ENCODE results near the gene ARID1B. TPM values are rescaled to one million over a fixed set of nuclear protein-coding genes. Genes with fewer than 3 reads are reported as not detected.
"Not testable (repeated sequence)": the region's sequence is repeated elsewhere in the genome, so short reads cannot be mapped to it uniquely, and the experiment has no call there.

ARID1B gene
- total and polyA plus RNA-seq, 9 of the 15 experiments (the other 6 are each of a cell fraction or from before 2014, with no cell fraction given): 12.5 to 50.5 (median 25.8) TPM

DNA sequence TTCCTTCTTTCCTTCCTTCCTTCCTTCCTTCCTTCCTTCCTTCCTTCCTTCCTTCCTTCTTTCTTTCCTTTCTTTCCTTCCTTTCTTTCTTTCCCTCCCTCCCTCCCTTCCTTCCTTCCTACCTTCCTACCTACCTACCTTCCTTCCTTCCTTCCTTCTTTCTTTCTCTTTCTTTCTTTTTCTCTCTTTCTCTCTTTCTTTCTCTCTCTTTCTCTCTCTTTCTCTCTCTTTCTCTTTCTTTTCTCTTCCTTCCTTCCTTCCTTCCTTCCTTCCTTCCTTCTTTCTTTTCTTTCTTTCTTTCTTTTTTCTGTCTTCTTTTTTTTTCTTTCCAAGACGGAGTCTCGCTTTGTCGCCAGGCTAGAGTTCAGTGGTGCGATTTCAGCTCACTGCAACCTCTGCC, 262.5 kb downstream of the ARID1B start:
- in situ Hi-C loops (cut with MboI); ATAC-seq; H3K4me2 ChIP-seq (ENCODE audit: insufficient read depth, low read length); DNase-seq (ENCODE audit: extremely low read depth in 1 of 4, low spot score in 3 of 4); BruUV-seq (replicated peaks); H2AFZ ChIP-seq (ENCODE audit: low read depth, low read length); H3K4me3 ChIP-seq; H3K27me3 ChIP-seq (ENCODE audit: control insufficient read depth in 2 of 2, insufficient read depth in 2 of 2, low read length in 2 of 2); H4K20me1 ChIP-seq (replicated peaks; ENCODE audit: control insufficient read depth, insufficient read depth, low read length); H3K9me3 ChIP-seq (replicated peaks; ENCODE audit: control insufficient read depth, insufficient read depth, low read depth, low read length); FAIRE-seq; H3K4me1 ChIP-seq (replicated peaks in 1 of 2; ENCODE audit: control insufficient read depth in 2 of 2, insufficient read depth in 2 of 2, low read length in 2 of 2); H3K27ac ChIP-seq (ENCODE audit: extremely low read depth, low read depth, low read length); H3K9ac ChIP-seq (ENCODE audit: insufficient read depth in 1 of 2, low read depth in 2 of 2, low read length in 2 of 2); H3K9me1 ChIP-seq (ENCODE audit: control insufficient read depth, insufficient read depth, low read length); CTCF ChIA-PET (ENCODE audit: low intra/inter-chr PET ratio); H3K36me3 ChIP-seq (ENCODE audit: control insufficient read depth, insufficient read depth, low read length): not testable (repeated sequence)
- 93% methylated on average over 4 of the region's 4 CpGs for WGBS (ENCODE audit: insufficient coverage, low coverage, missing lambda C conversion rate)
- intact Hi-C loops (cut with micrococcal nuclease): loop anchor here (10.0 kb wide), 1 partner anchor 115 kb away; no protein-coding TSS in a partner anchor
- H3K79me2 ChIP-seq (ENCODE audit: control insufficient read depth, insufficient read depth, low read length): 0 out of 3 replicates have a peak, but pooled peaks cover 11% of the 10 kb centered on the region
- POLR2A ChIA-PET: interaction anchor here (0.6 to 0.7 kb wide), 2 partner anchors 65 to 1112 kb away, joined by 3 read pairs; no protein-coding TSS in a partner anchor
- TF ChIP-seq, protein P1, sequence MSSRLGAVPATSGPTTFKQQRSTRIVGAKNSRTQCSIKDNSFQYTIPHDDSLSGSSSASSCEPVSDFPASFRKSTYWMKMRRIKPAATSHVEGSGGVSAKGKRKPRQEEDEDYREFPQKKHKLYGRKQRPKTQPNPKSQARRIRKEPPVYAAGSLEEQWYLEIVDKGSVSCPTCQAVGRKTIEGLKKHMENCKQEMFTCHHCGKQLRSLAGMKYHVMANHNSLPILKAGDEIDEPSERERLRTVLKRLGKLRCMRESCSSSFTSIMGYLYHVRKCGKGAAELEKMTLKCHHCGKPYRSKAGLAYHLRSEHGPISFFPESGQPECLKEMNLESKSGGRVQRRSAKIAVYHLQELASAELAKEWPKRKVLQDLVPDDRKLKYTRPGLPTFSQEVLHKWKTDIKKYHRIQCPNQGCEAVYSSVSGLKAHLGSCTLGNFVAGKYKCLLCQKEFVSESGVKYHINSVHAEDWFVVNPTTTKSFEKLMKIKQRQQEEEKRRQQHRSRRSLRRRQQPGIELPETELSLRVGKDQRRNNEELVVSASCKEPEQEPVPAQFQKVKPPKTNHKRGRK (tag; IDR thresholded peaks at IDR 0.05): peak; percentile 61

DNA sequence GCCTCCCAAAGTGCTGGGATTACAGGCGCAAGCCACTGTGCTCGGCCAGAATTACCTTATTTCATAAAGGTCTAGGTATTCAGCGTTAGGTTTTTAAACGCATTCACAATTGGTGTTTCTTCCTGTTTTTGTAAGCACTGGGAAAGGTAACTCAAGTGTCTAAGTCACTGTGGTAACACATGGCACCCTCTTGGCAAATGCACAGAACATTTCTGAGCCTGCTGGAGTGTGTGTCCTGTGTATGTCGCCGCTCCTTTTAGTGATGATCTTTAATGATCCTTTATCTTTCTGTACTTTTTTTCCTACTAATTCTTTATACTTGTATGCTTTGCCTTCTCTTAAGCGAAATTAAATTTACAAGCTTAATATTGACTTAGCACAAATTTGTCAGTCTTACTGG, 263.0 kb downstream of the ARID1B start:
- CTCF ChIA-PET (ENCODE audit: low intra/inter-chr PET ratio): no interaction called here
- no peak for ATAC-seq
- no TSS peak for BruUV-seq (replicated peaks)
- WGBS (ENCODE audit: insufficient coverage, low coverage, missing lambda C conversion rate): 88% methylated on average over 7 of the region's 7 CpGs
- FAIRE-seq: no peak
- Histone ChIP-seq H2AFZ (ENCODE audit: low read depth, low read length) (no peak overlapping the region), H3K27me3 (ENCODE audit: control insufficient read depth in 2 of 2, insufficient read depth in 2 of 2, low read length in 2 of 2) (no peaks in the 10 kb centered on the region), H3K4me1 (replicated peaks in 1 of 2; ENCODE audit: control insufficient read depth in 2 of 2, insufficient read depth in 2 of 2, low read length in 2 of 2) (no peaks in the 10 kb centered on the region; a peak in 2 of 5 replicates), H3K9me1 (ENCODE audit: control insufficient read depth, insufficient read depth, low read length) (no peaks in the 10 kb centered on the region), H3K4me2 (ENCODE audit: insufficient read depth, low read length) (no peak overlapping the region), H3K27ac (ENCODE audit: extremely low read depth, low read depth, low read length) (no peak overlapping the region), H3K36me3 (ENCODE audit: control insufficient read depth, insufficient read depth, low read length) (no peaks in the 10 kb centered on the region), H3K9me3 (replicated peaks; ENCODE audit: control insufficient read depth, insufficient read depth, low read depth, low read length) (no peaks in the 10 kb centered on the region), H4K20me1 (replicated peaks; ENCODE audit: control insufficient read depth, insufficient read depth, low read length) (0 out of 2 replicates have a peak, but pooled peaks cover 5% of the 10 kb centered on the region), H3K9ac (ENCODE audit: insufficient read depth in 1 of 2, low read depth in 2 of 2, low read length in 2 of 2) (no peak overlapping the region), H3K4me3 (no peak overlapping the region), H3K79me2 (ENCODE audit: control insufficient read depth, insufficient read depth, low read length) (0 out of 3 replicates have a peak, but pooled peaks cover 7% of the 10 kb centered on the region)
- TF ChIP-seq GABPA (tag; conservative IDR thresholded peaks at IDR 0.05; ENCODE audit: low read depth) (no peak), HSF4 (CRISPR knock-in tag; IDR thresholded peaks at IDR 0.05; ENCODE audit: borderline replicate concordance) (no peak), NFIX (CRISPR knock-in tag; IDR thresholded peaks at IDR 0.05; ENCODE audit: low read depth) (no peak)
- DNase-seq (ENCODE audit: extremely low read depth in 1 of 4, low spot score in 3 of 4): no peak
- intact Hi-C loops (cut with micrococcal nuclease) (no loop called here), in situ Hi-C loops (cut with MboI) (no loop called here)
- POLR2A ChIA-PET: interaction anchor here (0.6 to 0.7 kb wide), 2 partner anchors 65 to 1112 kb away, joined by 3 read pairs; no protein-coding TSS in a partner anchor
